Mesenchymal stem cell (in vitro differentiated cells and primary cell): ENCODE data around the gene VTI1B.

Source experiments
- DNase-seq: peaks from one replicate; pipeline ENCODE4 v3.0.0-alpha.2; 2013
- H2AFZ ChIP-seq: one replicate; pipeline ENCODE4 v1.6.1; 2013; ENCODE audit warnings: low read depth, mild to moderate bottlenecking, control low read depth, inconsistent platforms, low read length, moderate library complexity
- H2AK5ac ChIP-seq: 2 replicates; pipeline ENCODE4 v1.6.1; 2013; ENCODE audit warnings: low read length, moderate library complexity, mild to moderate bottlenecking, inconsistent platforms; ENCODE audit not compliant: severe bottlenecking
- H2BK120ac ChIP-seq: one replicate; pipeline ENCODE4 v1.6.1; 2013; ENCODE audit warnings: low read depth, mild to moderate bottlenecking, inconsistent platforms, low read length, moderate library complexity
- H2BK12ac ChIP-seq, 2 experiments: one replicate each; pipeline ENCODE4 v1.6.1; 2013; ENCODE audit warnings: inconsistent platforms in 2 of 2, low read length in 2 of 2, mild to moderate bottlenecking in 2 of 2, moderate library complexity in 2 of 2, control low read depth in 1 of 2
- H2BK15ac ChIP-seq: one replicate; pipeline ENCODE4 v1.6.1; 2013; ENCODE audit warnings: mild to moderate bottlenecking, low read depth, inconsistent platforms; ENCODE audit not compliant: poor library complexity, severe bottlenecking
- H2BK5ac ChIP-seq: 2 replicates; pipeline ENCODE4 v1.6.1; 2013; ENCODE audit warnings: low read depth, mild to moderate bottlenecking, low read length, control low read depth, inconsistent platforms; ENCODE audit not compliant: poor library complexity, severe bottlenecking
- H3K14ac ChIP-seq, 2 experiments: one replicate each; pipeline ENCODE4 v1.6.1; 2013; ENCODE audit warnings: inconsistent platforms in 2 of 2, low read length in 2 of 2, control low read depth in 1 of 2, mild to moderate bottlenecking in 1 of 2, moderate library complexity in 1 of 2
- H3K18ac ChIP-seq, 2 experiments: one replicate each; pipeline ENCODE4 v1.6.1; 2013; ENCODE audit warnings: inconsistent platforms in 2 of 2, low read length in 2 of 2, control low read depth in 1 of 2, low read depth in 1 of 2, mild to moderate bottlenecking in 1 of 2
- H3K23ac ChIP-seq, 2 experiments: one replicate each; pipeline ENCODE4 v1.6.1; 2013; ENCODE audit warnings: inconsistent platforms in 2 of 2, low read length in 2 of 2, mild to moderate bottlenecking in 2 of 2, moderate library complexity in 2 of 2, control low read depth in 1 of 2
- H3K27ac ChIP-seq: 2 replicates; pipeline ENCODE4 v1.5.1; 2013; ENCODE audit warnings: mild to moderate bottlenecking, moderate library complexity, low read length, control low read depth, inconsistent platforms; ENCODE audit not compliant: poor library complexity, severe bottlenecking
- H3K27me3 ChIP-seq, 2 experiments: 2 replicates each; pipeline versions ENCODE4 v1.6.1 to v1.7.0; 2013; ENCODE audit warnings: low read length in 2 of 2, mild to moderate bottlenecking in 2 of 2, moderate library complexity in 2 of 2, control low read depth in 1 of 2, inconsistent platforms in 1 of 2; ENCODE audit not compliant: control insufficient read depth in 1 of 2, insufficient read depth in 1 of 2
- H3K36me3 ChIP-seq, 2 experiments: 2 replicates each; pipeline versions ENCODE4 v1.6.1 to v1.7.0; 2013; ENCODE audit warnings: low read length in 2 of 2, control low read depth in 1 of 2, inconsistent platforms in 1 of 2, low read depth in 1 of 2, mild to moderate bottlenecking in 1 of 2; ENCODE audit not compliant: insufficient read depth in 2 of 2, control insufficient read depth in 1 of 2
- H3K4ac ChIP-seq, 2 experiments: one replicate each; pipeline ENCODE4 v1.6.1; 2013; ENCODE audit warnings: inconsistent platforms in 2 of 2, low read length in 2 of 2, mild to moderate bottlenecking in 2 of 2, moderate library complexity in 2 of 2, control low read depth in 1 of 2, low read depth in 1 of 2
- H3K4me1 ChIP-seq: 2 replicates; pipeline ENCODE4 v1.6.1; 2013; ENCODE audit warnings: low read depth, low read length, control low read depth; ENCODE audit not compliant: control insufficient read depth, insufficient read depth
- H3K4me2 ChIP-seq: 2 replicates; pipeline ENCODE4 v1.6.1; 2013; ENCODE audit warnings: low read length, mild to moderate bottlenecking, inconsistent platforms; ENCODE audit not compliant: poor library complexity, severe bottlenecking
- H3K4me3 ChIP-seq, 2 experiments: 2 replicates each; pipeline versions ENCODE4 v1.5.1 to v1.7.0; 2013; ENCODE audit warnings: low read length in 2 of 2, mild to moderate bottlenecking in 2 of 2, control low read depth in 1 of 2, low read depth in 1 of 2; ENCODE audit not compliant: insufficient read depth in 1 of 2
- H3K79me1 ChIP-seq: replicated peaks from 2 replicates; pipeline ENCODE4 v1.6.1; 2013; ENCODE audit warnings: mild to moderate bottlenecking, control low read depth, low read length, inconsistent platforms; ENCODE audit not compliant: poor library complexity, severe bottlenecking
- H3K9ac ChIP-seq: 2 replicates; pipeline ENCODE4 v1.7.0; 2013; ENCODE audit warnings: mild to moderate bottlenecking, low read length, moderate library complexity
- H3K9me3 ChIP-seq: 2 replicates; pipeline ENCODE4 v1.7.0; 2013; ENCODE audit warnings: mild to moderate bottlenecking, low read length; ENCODE audit not compliant: control insufficient read depth
- H4K8ac ChIP-seq: one replicate; pipeline ENCODE4 v1.6.1; 2013; ENCODE audit warnings: inconsistent platforms, mild to moderate bottlenecking, low read length, moderate library complexity
- H4K91ac ChIP-seq: one replicate; pipeline ENCODE4 v1.6.1; 2013; ENCODE audit warnings: mild to moderate bottlenecking, low read length, inconsistent platforms
- WGBS: methylation state at CpG from one replicate; pipeline ENCODE4 v1.1.7; 2013; ENCODE audit warnings: mixed read lengths; 5-methylcytosine and 5-hydroxymethylcytosine counted together

Gene VTI1B

DNA sequence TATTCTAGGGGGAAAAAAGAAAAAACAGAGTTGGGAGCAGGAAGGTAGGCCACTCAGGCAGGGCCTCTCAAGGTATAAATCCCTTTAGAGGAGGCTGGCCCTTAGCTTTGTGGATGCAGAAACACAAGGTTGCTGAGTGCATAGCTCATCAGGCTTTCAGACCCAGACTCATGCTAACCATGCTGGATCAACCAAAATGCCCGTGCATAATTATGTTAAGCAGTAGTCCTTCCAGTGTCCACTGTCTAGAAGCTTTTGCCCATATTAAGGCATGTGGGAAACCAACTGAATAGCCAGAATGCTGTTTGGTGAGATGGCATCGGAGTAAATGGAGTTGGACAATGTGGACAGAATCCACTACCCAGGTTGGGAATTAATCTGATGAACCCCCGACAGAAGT is 35.8 kb downstream of the VTI1B start:
- H3K79me1 ChIP-seq, result peaks cover 2% of the 10 kb centered on the region
- H3K27me3 ChIP-seq, result no peaks in the 10 kb centered on the region
- H4K91ac ChIP-seq, result no peak overlapping the region
- H3K9me3 ChIP-seq, result no peaks in the 10 kb centered on the region
- H2AK5ac ChIP-seq, result no peak overlapping the region
- H2BK120ac ChIP-seq, result no peak overlapping the region
- no peaks in the 10 kb centered on the region for H3K4me1 ChIP-seq
- H4K8ac ChIP-seq, result no peak overlapping the region
- no peak overlapping the region for H3K4ac ChIP-seq
- H3K18ac ChIP-seq, result no peak overlapping the region
- 96% methylated on average over 3 of the region's 3 CpGs for WGBS
- no peak overlapping the region for H2BK12ac ChIP-seq
- H2BK15ac ChIP-seq, result no peak overlapping the region
- no peak overlapping the region for H3K4me3 ChIP-seq
- no peak overlapping the region for H3K27ac ChIP-seq
- no peak overlapping the region for H3K23ac ChIP-seq
- no peak overlapping the region for H3K9ac ChIP-seq
- H2AFZ ChIP-seq, result no peak overlapping the region
- H2BK5ac ChIP-seq, result no peak overlapping the region
- no peak overlapping the region for H3K4me2 ChIP-seq
- H3K36me3 ChIP-seq, result no peaks in the 10 kb centered on the region
- DNase-seq, result no peak
- no peak overlapping the region for H3K14ac ChIP-seq

DNA sequence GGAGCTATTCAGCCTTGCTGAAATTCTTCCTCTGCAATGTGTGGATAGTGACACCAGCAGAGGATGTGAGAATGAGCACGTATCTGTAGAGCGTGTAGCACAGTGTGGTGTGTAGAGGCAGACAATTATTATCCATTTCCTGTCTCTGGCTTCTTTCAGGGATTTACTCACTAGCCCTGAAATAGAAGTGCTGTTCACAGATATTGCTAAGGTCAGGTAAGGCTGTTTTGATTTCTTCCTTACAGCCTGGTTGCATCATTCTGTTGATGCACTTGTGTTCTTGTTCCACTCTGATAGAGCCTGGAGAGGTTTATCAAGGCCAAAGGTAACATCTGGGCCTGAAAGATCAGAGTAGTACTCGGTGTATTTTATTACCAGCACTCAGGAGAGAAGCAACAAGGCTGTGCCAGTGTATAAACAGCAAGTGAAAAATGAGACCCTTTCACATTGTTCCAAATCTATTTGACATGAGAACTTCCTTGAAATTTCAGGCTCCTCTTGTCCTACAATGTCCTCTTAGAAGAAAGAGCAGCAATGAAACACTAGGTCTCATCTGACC is 38.0 kb downstream of the VTI1B start:
- 23% methylated on average over 3 of the region's 3 CpGs for WGBS
- DNase-seq, result peak; percentile 42
- Histone ChIP-seq H3K4me3 (no peak overlapping the region), H3K4ac (no peak overlapping the region), H3K27me3 (no peaks in the 10 kb centered on the region), H2BK5ac (no peak overlapping the region), H3K4me2 (no peak overlapping the region), H3K9me3 (no peaks in the 10 kb centered on the region), H3K4me1 (no peaks in the 10 kb centered on the region), H3K27ac (no peak overlapping the region), H2BK120ac (no peak overlapping the region), H4K91ac (no peak overlapping the region), H2AFZ (no peak overlapping the region), H3K79me1 (peaks cover 2% of the 10 kb centered on the region), H2BK12ac (no peak overlapping the region), H4K8ac (no peak overlapping the region), H2AK5ac (no peak overlapping the region), H3K36me3 (no peaks in the 10 kb centered on the region), H3K14ac (no peak overlapping the region), H3K18ac (no peak overlapping the region), H2BK15ac (no peak overlapping the region), H3K23ac (no peak overlapping the region), H3K9ac (no peak overlapping the region)

- Histone ChIP-seq H3K9me3 (no peaks in the 10 kb centered on the region), H3K23ac (no peak overlapping the region), H2BK12ac (no peak overlapping the region), H3K4me2 (no peak overlapping the region), H4K91ac (no peak overlapping the region), H3K18ac (no peak overlapping the region), H3K4ac (no peak overlapping the region), H3K14ac (no peak overlapping the region), H3K4me1 (no peaks in the 10 kb centered on the region), H3K27ac (no peak overlapping the region), H3K4me3 (no peak overlapping the region), H3K27me3 (no peaks in the 10 kb centered on the region), H3K79me1 (peaks cover 2% of the 10 kb centered on the region), H2AK5ac (no peak overlapping the region), H2BK5ac (no peak overlapping the region), H2BK120ac (no peak overlapping the region), H2BK15ac (no peak overlapping the region), H4K8ac (no peak overlapping the region), H3K9ac (no peak overlapping the region), H3K36me3 (no peaks in the 10 kb centered on the region), H2AFZ (no peak overlapping the region)
- WGBS, result 90% methylated on average over 5 of the region's 5 CpGs
- DNase-seq, result no peak
These were observed 40.8 kb downstream of the VTI1B start for GRCh38 chr14:67633451-67634147.

DNA sequence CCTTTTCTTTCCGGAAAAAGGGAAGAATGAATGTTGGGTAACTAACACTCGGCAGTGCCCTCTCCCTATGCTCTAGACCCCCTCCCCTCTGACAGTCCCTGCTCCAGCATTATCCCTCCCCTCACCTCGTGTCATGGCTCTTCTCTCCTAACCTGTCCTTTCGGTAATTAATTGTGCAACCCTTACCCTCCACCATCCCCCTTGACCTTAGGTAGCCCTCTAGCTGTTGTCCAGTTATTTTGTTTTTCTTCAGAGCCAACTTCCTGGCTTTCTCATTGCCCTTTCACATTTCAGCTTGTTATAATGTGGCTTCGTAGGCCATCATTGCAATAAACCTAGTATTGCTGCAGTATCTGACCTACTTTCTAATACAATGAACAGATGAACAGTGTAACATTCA is 43.5 kb downstream of the VTI1B start:
- H2BK12ac ChIP-seq, result no peak overlapping the region
- H3K14ac ChIP-seq, result no peak overlapping the region
- no peak overlapping the region for H2BK5ac ChIP-seq
- DNase-seq, result no peak
- H3K36me3 ChIP-seq, result no peaks in the 10 kb centered on the region
- no peak overlapping the region for H3K9ac ChIP-seq
- H4K91ac ChIP-seq, result no peak overlapping the region
- H3K23ac ChIP-seq, result no peak overlapping the region
- no peaks in the 10 kb centered on the region for H3K9me3 ChIP-seq
- H3K4ac ChIP-seq, result no peak overlapping the region
- H2BK120ac ChIP-seq, result no peak overlapping the region
- no peak overlapping the region for H3K4me2 ChIP-seq
- no peak overlapping the region for H2AK5ac ChIP-seq
- H3K27ac ChIP-seq, result no peak overlapping the region
- no peak overlapping the region for H3K18ac ChIP-seq
- 73% methylated on average over 5 of the region's 5 CpGs for WGBS
- no peaks in the 10 kb centered on the region for H3K4me1 ChIP-seq
- H4K8ac ChIP-seq, result no peak overlapping the region
- H3K4me3 ChIP-seq, result no peak overlapping the region
- no peaks in the 10 kb centered on the region for H3K79me1 ChIP-seq
- no peak overlapping the region for H2AFZ ChIP-seq
- H3K27me3 ChIP-seq, result no peaks in the 10 kb centered on the region
- no peak overlapping the region for H2BK15ac ChIP-seq
